Measurements from ENCODE around the gene HBS1L.

HBS1L gene

GRCh38 chr6:135047336-135047735 lies 7.3 kb downstream of the HBS1L start:
- Histone ChIP-seq H3K79me2 (ENCODE audit: control insufficient read depth, low read length) (peaks cover 96% of the 10 kb centered on the region), H3K27me3 (ENCODE audit: control insufficient read depth, low read length) (no peaks in the 10 kb centered on the region), H3K4me3 (ENCODE audit: low read length) (no peak overlapping the region), H3K9me2 (replicated peaks; ENCODE audit: control insufficient read depth, low read length) (no peaks in the 10 kb centered on the region), H3K4me1 (ENCODE audit: control insufficient read depth, low read length) (peaks cover 28% of the 10 kb centered on the region), H3K9me3 (ENCODE audit: control insufficient read depth, insufficient read depth, low read length) (no peaks in the 10 kb centered on the region), H4K20me1 (ENCODE audit: control insufficient read depth, insufficient read depth, low read depth, low read length) (peaks cover 9% of the 10 kb centered on the region), H3K4me2 (ENCODE audit: low read length) (no peak overlapping the region), H3F3A (ENCODE audit: control insufficient read depth, insufficient read depth) (peaks cover 14% of the 10 kb centered on the region), H3K27ac (ENCODE audit: low read depth, low read length) (no peak overlapping the region), H3K36me3 (ENCODE audit: control insufficient read depth, low read length) (peaks cover 47% of the 10 kb centered on the region)
- TF ChIP-seq EZH2phosphoT487 (IDR thresholded peaks at IDR 0.05; ENCODE audit: borderline replicate concordance, low read length) (no peak), CTCF (IDR thresholded peaks at IDR 0.05; ENCODE audit: low read depth, low read length, poor library complexity, severe bottlenecking) (no peak)

GRCh38 chr6:135046912-135047311 lies 7.7 kb downstream of the HBS1L start:
- Histone ChIP-seq H3K27me3 (ENCODE audit: control insufficient read depth, low read length) (no peaks in the 10 kb centered on the region), H4K20me1 (ENCODE audit: control insufficient read depth, insufficient read depth, low read depth, low read length) (peaks cover 9% of the 10 kb centered on the region), H3K4me2 (ENCODE audit: low read length) (no peak overlapping the region), H3K36me3 (ENCODE audit: control insufficient read depth, low read length) (peaks cover 51% of the 10 kb centered on the region), H3K27ac (ENCODE audit: low read depth, low read length) (no peak overlapping the region), H3K79me2 (ENCODE audit: control insufficient read depth, low read length) (peaks cover 96% of the 10 kb centered on the region), H3K9me2 (replicated peaks; ENCODE audit: control insufficient read depth, low read length) (no peaks in the 10 kb centered on the region), H3K9me3 (ENCODE audit: control insufficient read depth, insufficient read depth, low read length) (no peaks in the 10 kb centered on the region), H3K4me3 (ENCODE audit: low read length) (no peak overlapping the region), H3K4me1 (ENCODE audit: control insufficient read depth, low read length) (peaks cover 28% of the 10 kb centered on the region), H3F3A (ENCODE audit: control insufficient read depth, insufficient read depth) (peaks cover 14% of the 10 kb centered on the region)
- TF ChIP-seq CTCF (IDR thresholded peaks at IDR 0.05; ENCODE audit: low read depth, low read length, poor library complexity, severe bottlenecking), result no peak
- TF ChIP-seq EZH2phosphoT487 (IDR thresholded peaks at IDR 0.05; ENCODE audit: borderline replicate concordance, low read length), result no peak

GRCh38 chr6:135044639-135045038 lies 10.0 kb downstream of the HBS1L start:
- H3K27ac ChIP-seq (ENCODE audit: low read depth, low read length), result peak overlapping the region; percentile 60
- H3K79me2 ChIP-seq (ENCODE audit: control insufficient read depth, low read length), result peaks cover 92% of the 10 kb centered on the region
- no peaks in the 10 kb centered on the region for H3K9me2 ChIP-seq (replicated peaks; ENCODE audit: control insufficient read depth, low read length)
- H3K4me2 ChIP-seq (ENCODE audit: low read length), result peak overlapping the region; percentile 73
- H3K4me1 ChIP-seq (ENCODE audit: control insufficient read depth, low read length), result peaks cover 28% of the 10 kb centered on the region
- H3K4me3 ChIP-seq (ENCODE audit: low read length), result peak overlapping the region; percentile 57
- no peaks in the 10 kb centered on the region for H3K27me3 ChIP-seq (ENCODE audit: control insufficient read depth, low read length)
- no peaks in the 10 kb centered on the region for H3K9me3 ChIP-seq (ENCODE audit: control insufficient read depth, insufficient read depth, low read length)
- no peak for TF ChIP-seq EZH2phosphoT487 (IDR thresholded peaks at IDR 0.05; ENCODE audit: borderline replicate concordance, low read length)
- TF ChIP-seq CTCF (IDR thresholded peaks at IDR 0.05; ENCODE audit: low read depth, low read length, poor library complexity, severe bottlenecking), result no peak
- peaks cover 9% of the 10 kb centered on the region for H4K20me1 ChIP-seq (ENCODE audit: control insufficient read depth, insufficient read depth, low read depth, low read length)
- peaks cover 10% of the 10 kb centered on the region for H3F3A ChIP-seq (ENCODE audit: control insufficient read depth, insufficient read depth)
- peaks cover 64% of the 10 kb centered on the region for H3K36me3 ChIP-seq (ENCODE audit: control insufficient read depth, low read length)
